AG20443 (cell line): ENCODE results near the gene ASAH2.
"Not testable (repeated sequence)": the region's sequence is repeated elsewhere in the genome, so short reads cannot be mapped to it uniquely, and the experiment has no call there.

ENCODE experiments used
- DNase-seq: peaks from one replicate; pipeline ENCODE4 v3.0.0; 2012; ENCODE audit warnings: low spot score, mixed read lengths

Gene ASAH2

DNA sequence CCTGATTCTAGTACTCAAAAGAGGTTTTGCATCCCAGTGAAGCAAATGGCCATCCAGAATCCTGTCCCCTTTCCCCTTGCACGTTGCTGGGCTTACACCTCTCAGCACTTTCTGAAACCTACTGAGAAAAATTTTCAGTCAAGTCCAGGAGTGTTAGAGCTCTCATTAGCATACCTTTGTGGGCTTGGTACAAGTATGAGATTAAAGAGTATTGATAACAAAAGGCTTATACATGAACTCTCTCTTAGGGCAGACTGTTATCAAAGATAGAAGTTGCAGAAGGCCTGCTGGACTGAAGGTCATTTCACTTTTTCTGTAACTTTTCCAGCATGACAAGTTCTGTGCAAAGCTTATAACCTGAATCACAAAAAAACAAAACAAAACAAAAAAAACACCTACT is at the start of gene ASAH2:
Gene ASAH2 (minus strand): TSS at position 123 of the 400 bp plus-strand sequence. CDS start 2,906 bp downstream, outside the sequence.
- no peak for DNase-seq

DNA sequence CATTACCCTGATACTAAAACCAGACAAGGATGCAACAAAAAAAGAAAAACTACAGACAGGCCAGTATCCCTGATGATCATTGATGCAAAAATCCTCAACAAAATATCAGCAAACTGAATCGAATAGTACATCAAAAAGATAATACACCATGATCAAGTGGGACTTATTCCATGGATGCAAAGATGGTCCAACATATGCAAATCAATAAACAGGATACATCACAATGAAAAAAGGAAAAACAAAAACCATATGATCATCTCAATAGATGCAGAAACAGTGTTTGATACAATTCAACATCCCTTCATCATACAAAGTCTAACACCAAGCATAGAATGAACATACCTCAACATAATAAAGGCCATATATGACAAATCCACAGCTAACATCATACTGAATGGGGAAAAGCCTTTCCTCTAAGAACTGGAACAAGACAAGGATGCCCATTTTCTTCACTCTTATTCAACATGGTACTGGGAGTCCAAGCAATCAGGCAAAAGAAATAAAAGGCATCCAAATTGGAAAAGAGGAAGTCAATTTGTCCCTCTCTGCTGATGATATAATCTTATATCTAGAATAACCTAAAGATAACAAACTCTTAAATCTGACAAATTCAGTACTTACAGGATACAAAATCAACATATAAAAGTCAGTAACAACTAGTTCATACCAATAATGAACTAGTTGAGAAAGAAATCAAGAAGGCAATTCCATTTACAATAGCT is 48.8 kb upstream of the ASAH2 start:
- no peak for DNase-seq

DNA sequence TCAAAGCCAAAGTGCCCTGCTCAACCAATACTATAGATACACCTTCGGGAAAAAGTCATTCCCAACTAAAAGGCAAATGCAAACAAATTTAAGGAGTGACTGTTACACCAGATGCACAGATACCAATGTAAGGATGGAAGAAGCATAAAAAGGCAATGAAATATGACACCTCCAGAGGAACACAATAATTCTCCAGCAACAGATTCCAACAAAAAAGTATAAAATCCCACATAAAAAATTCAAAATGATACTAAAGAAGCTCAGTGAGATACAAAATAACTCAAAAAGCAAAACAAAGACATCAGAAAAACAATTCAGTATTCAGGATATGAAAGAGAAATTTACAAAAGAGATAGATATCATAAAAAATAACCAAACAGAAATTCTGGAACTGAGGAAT is 44.1 kb upstream of the ASAH2 start:
- DNase-seq, result no peak

DNA sequence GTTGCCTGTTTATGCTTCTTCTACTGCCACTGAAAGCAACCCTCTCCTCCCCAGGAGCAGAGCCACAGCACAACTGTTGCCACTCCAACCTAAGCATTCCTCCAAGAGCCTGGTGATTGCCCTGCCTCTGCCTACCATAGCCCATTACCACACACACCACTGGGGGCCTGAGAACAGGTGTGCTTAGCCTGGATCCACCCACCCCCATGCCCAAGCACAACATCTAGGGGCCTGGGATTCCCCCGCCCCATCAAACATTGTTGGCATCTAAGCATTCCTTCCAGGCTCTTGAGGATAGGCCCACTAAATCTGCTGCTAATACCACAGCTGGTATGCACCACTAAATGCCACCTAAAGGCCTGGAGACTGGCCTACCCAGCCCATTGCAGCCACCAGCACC is 43.3 kb upstream of the ASAH2 start:
- DNase-seq, result no peak

DNA sequence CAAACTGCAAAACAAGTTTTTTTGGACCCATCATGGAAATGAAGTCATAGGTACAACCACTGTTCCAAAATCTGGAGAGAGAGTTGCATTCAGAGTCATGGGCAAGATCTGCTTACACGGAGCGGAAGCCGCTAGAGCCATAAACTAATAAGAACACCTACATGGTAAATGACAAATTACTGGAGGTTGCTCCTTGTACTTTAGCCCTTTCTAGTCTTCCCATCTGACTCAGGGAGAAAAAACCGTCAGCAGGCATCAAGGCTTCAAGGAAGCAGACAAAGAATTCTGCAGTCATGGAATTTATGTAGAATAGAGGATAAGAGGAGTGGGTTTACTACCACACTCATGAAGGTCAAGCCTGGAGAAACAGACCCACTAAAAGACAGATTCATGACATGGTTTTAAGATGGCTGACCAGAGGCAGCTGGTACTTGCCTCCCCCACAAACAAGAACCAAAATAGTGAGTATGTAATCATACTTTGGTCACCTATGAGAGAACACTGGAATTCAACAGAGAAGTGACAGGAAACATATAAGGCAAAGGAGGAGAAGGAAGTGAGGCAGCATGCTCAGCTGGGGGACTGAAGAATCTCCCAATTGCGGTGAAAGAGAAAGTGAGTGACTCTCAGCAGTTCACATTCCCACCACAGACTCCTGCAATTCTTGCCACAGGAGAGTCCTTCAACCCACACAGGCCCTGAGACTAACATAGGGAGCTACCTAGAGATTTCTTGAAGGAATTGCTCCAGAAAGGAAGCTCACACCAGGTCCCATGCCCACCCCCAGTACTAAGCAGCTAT is 42.4 kb upstream of the ASAH2 start:
- DNase-seq, result no peak

DNA sequence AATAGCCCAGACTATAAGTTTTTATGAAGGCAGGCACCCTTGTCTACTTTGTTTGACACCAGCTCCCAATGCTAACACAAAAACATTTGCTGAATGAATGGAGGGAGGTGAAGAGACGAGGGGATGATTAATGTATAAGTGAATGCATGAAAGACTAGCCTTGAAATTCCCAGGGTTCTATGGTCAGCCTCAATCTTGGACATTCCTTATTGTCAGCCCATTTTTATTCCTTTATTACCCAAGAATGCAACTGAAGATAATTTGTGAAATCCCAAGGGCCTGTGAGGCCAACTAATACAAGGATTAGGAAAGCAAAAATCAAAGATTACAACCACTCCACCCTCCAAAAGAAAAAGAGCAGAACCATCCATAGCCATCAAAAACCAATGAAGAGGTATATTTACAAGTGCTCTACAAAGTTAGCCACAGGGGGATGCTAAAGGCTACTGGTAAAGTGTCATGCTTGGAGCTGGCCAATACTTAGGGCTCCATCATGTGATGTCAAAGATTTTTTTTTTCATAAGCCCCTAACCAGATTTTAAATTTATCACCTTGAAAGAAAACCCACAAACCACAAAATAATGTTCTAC is 40.0 kb upstream of the ASAH2 start:
- DNase-seq, result no peak

DNA sequence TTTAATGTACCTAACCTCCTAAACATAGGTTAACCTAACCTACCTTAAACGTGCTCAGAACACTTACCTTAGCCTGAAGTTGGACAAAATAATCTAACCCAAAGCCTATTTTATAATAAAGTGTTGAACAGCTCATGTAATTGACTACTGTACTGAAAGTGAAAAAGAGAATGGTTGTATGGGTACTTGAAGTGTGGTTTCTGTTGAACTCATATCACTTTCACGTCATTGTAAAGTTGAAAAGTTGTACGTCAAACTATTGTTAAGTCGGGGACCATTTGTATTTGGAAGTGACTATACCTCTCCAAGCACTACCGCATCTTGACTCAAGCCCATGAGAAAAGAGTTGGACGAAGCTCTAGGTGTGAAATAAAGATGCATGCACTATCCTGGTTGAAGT is 37.9 kb upstream of the ASAH2 start:
- no peak for DNase-seq

DNA sequence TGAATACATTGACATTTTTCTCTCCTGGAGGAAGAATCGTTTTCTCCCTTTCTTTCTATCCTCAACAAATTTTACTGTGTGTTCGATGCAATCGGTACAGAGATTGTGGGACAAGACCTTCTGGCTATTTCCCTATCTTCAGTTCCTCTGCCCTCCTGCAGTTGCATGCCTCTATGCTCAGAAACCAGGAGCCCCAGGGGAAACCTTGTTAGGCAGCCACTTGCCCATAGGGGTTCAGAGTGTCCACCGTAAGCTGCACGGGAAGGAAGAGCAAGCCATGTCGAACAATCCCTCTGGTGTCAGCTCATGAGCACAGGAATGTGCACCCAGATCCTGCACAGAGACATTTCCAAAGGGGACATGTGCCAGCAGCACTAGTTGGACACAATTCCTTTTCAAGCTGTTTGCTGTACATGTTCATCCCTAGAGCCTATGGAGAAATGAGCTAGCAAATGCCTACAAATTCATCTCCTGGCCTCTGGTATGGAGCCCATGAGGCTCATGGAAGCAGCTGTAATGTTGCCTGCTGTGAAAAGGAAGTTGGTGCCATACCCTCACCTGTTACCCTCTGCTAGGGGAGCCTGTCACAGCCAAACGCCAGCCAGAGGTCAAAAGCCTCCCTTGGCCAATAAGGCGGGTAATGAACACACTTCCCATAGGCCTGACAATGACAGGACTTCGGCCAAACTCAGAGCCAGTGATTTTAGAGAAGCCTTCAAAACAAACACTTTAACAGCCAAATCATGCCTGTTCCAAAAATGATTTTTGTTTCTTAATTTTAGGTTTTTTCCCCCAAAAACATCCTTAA is 35.9 kb upstream of the ASAH2 start:
- no peak for DNase-seq

DNA sequence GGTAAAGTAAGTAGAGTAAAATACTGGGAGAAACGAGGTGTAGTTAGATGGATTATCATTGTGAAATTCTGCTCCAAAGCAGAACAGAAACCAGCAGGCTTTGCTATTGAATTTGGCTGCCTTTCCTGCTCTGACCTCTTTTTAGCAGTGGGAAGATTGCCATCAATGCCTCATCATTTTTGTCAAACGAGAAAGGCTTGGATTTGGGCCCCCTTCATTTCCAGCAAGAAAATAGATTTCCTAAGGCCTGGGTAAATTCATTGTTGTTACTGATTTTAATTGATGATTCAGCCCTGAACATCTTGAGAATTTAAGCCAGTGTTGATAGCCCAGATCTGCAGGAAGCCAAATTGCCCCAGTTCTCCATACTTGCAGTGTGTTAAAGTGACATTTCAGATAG is 35.2 kb upstream of the ASAH2 start:
- peak; percentile 72 for DNase-seq

DNA sequence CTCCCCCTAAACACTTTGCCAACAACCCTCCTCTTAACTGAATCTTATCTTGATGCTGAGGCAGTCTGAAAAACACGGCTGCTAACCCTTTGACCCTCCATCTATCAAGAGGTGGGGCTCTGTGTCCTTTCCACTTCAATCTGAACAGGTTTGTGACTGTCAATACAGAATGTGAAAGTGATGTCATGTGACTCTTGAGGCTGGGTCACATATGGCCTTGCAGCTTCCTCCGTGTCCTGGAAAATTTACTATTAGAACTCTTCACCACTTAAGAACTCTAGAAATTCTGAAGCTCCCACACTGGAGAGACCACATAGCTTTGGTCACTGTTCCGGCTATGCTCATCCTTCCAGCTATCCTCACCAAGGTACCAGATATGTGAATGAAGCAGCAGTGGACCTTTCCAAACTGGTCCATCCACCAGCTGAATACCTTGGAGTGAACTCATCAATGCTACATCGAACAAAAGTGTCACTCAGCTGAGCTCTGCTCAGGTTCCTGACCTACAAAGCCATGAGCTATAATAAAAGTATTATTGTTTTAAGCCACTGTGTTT is 30.7 kb upstream of the ASAH2 start:
- no peak for DNase-seq

DNA sequence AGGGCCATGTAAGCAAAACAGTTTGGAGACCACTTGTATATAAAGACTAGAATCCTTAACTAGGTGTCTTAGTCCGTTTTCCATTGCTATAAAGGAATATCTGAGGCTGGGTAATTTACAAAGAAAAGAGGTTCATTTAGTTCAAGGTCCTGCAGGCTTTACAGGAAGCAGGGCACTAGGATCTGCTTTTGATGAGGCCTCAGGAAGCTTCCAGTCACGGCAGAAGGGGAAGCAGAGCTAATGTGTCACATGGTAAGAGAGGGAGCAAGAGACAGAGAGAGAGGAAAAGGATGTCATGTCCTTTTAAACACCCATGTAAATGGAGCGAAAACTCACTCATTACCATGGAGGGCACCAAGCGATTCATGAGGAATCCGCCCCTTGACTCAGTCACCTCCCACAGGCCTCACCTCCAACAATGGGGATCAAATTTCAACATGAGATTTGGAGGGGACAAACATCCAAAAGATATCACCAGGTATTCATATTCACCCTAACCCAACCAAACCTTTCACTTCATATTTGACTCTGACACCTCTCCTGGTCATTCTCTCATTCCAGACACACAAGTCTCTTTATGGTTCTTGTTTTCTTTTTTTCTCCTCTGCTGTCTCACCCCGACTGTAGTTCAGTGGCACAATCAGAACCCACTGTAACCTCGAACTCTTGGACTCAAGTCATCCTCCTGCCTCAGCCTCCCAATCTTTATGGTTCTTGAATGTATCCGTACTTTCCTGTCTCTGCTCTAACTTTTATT is 30.1 kb upstream of the ASAH2 start:
- no peak for DNase-seq

DNA sequence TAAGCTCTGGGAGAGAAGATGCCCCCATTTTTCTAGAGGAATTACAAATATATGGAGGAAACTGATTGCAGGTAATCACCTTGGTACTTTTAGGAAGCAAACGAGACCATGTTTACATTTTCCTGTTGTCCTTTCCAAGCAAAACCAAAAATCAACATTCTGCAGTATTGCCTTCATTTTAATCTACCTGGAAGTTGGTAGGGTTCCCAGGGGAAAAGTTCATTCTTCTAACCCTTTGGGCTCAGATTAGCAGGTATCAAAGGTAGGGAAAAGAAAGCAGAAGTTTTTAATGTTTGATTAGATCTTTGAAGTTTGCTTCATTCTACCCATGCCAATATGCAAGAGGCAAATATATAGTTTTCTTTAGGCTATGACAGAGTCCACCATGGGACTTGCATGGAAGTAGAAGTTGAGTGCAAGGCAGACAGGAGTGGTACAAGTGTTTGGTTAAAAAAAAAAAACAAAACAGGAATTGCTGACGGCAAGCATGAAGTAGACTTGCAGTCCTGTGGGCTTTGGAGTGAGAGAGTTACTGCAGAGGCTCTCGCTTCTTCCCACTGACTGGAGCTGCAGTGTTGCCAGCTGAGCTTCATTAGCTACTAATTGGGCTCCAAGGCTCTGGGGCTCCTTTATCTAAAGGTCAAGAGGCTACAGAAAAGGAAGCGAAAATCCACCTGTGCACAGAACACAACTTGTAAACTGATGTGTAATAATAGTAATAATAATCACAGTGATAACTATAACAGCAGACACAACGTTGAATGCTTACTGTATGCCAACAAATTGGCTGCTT is 28.9 kb upstream of the ASAH2 start:
- DNase-seq, result no peak

DNA sequence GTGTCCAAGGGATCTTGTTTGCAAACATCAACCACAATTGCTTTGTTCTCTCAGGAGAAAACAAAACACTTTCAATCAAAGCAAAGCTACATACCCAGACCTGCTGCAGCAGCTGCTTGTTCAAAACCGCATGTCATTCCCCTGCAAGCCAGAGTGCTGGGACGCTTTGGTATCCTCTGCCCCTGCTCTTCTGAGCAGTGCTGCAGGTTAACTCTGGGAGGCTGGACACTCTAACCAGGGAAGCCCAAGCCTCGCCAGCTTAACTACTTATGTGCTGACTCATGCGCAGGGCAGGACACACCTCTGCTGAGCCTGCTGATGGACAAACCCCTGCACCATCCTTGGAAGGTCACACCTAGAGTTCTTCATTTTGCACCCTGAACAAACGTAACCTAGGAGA is 28.2 kb upstream of the ASAH2 start:
- no peak for DNase-seq

DNA sequence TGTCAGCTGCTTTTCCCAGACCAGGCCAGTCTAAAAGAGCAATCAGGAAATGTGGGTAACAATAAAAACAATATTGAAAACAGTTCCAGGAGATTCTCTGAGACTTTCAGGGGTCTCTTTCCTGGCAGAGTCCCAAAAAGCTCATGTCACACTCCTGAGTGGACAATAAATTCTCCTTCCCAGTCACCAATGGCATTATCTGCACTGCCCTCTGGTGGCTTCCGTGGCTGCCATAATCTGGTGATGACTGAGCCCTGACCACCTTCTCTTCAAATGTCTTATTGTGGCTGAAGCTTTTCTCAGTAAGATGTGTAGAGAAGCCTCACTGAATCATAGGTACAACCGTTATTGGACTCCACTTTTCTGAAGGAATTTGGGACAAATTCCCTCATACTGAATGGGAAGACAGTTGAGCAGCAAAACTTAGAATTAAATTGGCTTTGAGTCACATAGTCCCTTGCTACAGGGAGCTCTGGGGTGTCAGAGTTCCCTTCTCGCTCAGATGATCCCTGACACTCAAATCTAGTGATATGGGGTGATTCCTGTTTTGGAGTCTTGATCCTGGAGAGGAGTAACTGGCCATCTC is 24.4 kb upstream of the ASAH2 start:
- DNase-seq, result peak; percentile 44

DNA sequence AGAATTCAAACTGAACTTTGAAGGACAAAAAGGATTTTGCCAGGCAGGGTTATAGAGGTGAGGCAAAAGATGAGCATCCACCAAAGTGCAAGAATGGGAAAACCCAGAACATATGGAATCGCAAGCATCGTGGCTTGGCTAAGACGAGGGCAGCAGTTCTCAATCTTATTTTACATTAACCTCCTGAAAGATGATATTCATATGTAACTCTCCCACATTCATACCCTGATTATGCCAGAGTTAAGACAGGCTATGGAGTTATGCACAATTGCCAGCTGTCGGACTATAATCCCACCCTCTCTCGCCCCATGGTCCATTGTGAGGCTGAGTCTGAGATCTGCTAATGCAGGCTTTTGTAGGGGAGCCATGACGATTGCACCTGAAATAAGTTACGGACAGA is 21.2 kb upstream of the ASAH2 start:
- no peak for DNase-seq

DNA sequence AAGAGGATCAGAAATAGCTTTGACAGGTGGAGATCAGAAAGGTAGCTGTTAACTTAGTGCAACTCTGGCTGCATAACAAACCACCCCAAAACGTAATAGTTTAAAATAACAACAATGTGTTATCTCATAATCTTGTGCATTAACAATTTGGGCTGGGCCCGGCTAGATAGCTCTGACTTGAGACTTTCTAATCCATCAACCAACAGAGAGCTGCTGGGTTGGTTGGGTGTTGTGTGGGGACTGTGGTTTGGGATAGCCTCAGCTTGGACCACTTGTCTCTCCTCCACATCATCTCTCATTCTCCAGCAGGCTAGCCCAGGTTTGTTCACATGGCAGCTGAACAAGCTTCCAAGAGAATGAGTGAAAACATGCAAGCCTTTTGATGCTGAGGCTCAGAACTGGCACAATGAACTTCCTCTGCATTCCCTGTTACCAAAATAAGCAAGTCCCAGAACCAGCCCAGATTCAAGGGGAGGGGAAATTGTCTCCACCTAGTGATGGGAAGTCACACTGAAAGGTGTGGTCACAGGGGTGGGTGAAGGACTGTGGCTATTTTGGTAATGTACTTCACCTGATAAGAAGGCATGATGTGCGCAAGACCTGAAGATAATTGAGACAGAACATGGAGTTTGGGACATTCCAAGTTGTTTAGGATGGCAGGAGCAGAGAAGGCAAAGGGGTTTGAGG is 20.4 kb upstream of the ASAH2 start:
- no peak for DNase-seq

DNA sequence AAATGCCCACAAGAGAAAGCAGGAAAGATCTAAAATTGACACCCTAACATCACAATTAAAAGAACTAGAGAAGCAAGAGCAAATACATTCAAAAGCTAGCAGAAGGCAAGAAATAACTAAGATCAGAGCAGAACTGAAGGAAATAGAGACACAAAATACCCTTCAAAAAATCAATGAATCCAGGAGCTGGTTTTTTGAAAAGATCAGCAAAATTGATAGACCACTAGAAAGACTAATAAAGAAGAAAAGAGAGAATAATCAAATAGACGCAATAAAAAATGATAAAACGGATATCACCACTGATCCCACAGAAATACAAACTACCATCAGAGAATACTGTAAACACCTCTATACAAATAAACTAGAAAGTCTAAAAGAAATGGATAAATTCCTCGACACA is 16.6 kb upstream of the ASAH2 start:
- not testable (repeated sequence) for DNase-seq

DNA sequence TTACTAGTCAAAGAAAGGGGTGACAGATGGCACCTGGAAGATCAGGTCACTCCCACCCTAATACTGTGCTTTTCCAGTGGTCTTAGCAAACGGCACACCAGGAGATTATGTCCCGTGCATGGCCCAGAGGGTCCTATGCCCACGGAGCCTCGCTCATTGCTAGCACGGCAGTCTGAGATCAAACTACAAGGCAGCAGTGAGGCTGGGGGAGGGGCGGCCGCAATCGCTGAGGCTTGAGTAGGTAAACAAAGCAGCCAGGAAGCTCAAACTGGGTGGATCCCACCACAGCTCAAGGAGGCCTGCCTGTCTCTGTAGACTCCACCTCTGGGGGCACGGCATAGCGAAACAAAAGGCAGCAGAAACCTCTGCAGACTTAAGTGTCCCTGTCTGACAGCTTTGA is 11.3 kb upstream of the ASAH2 start:
- DNase-seq, result not testable (repeated sequence)

DNA sequence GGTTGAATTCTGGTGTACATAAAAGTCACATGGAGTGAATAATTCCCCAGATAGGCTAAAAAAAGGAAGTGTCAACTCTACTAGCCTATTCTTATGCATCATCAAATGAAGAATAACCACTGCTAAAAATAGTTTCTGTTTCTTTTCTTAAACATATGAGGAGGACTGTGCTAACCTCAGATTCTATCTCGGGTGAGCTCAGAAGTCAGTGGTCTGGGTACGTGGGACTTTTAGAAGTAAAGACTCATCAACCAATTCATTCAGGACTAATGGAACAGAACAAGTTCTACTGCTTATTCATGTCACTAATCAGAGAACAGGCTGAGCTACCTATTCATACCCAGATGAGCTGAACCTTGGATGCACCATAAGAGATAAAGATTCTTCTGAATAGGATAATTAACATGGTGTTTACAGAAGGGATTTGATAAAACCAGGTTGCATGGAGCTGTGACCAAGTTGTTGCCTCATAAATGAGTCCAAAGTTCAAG is 9.5 kb upstream of the ASAH2 start:
- DNase-seq, result peak; percentile 16
